Stimulated activated naive CD4-positive, alpha-beta T cell treated with Interleukin-2 at 50 U/mL for 16 hours (primary cell): ENCODE measurements around the gene PDE7B.

Source experiments
- DNase-seq: peaks from one replicate; lab custom pipeline; 2025; lab: John Stamatoyannopoulos, UW

The PDE7B gene

GRCh38 chr6:136033416-136033815 lies 181.9 kb downstream of the PDE7B start:
- DNase-seq: no peak

- DNase-seq: no peak
Measured at GRCh38 chr6:136034422-136034821, 182.9 kb downstream of the PDE7B start.

GRCh38 chr6:136035378-136036070 lies 184.0 kb downstream of the PDE7B start:
- no peak for DNase-seq

- no peak for DNase-seq
Measured at GRCh38 chr6:136036071-136036380, 184.5 kb downstream of the PDE7B start.

GRCh38 chr6:136036601-136037000 lies 185.1 kb downstream of the PDE7B start:
- DNase-seq: no peak

GRCh38 chr6:136037242-136037875 lies 185.9 kb downstream of the PDE7B start:
- no peak for DNase-seq

- DNase-seq: no peak
Measured at GRCh38 chr6:136037876-136038460, 186.5 kb downstream of the PDE7B start.

GRCh38 chr6:136038531-136038930 lies 187.0 kb downstream of the PDE7B start:
- no peak for DNase-seq

GRCh38 chr6:136039185-136039584 lies 187.7 kb downstream of the PDE7B start:
- DNase-seq: no peak

- DNase-seq: no peak
Measured at GRCh38 chr6:136050475-136050874, 199.0 kb downstream of the PDE7B start.

- no peak for DNase-seq
Measured at GRCh38 chr6:136051140-136051775, 199.8 kb downstream of the PDE7B start.

- no peak for DNase-seq
Measured at GRCh38 chr6:136052031-136052430, 200.5 kb downstream of the PDE7B start.

- DNase-seq: no peak
Measured at GRCh38 chr6:136058852-136059251, 207.4 kb downstream of the PDE7B start.

GRCh38 chr6:136059308-136059707 lies 207.8 kb downstream of the PDE7B start:
- DNase-seq: no peak

GRCh38 chr6:136060052-136060451 lies 208.6 kb downstream of the PDE7B start:
- DNase-seq: no peak

- no peak for DNase-seq
Measured at GRCh38 chr6:136060759-136061158, 209.3 kb downstream of the PDE7B start.

GRCh38 chr6:136061701-136062100 lies 210.2 kb downstream of the PDE7B start:
- DNase-seq: no peak

- DNase-seq: no peak
Measured at GRCh38 chr6:136063096-136063495, 211.6 kb downstream of the PDE7B start.

GRCh38 chr6:136066005-136066404 lies 214.5 kb downstream of the PDE7B start:
- DNase-seq: no peak

GRCh38 chr6:136067731-136068341 lies 216.3 kb downstream of the PDE7B start:
- no peak for DNase-seq

GRCh38 chr6:136069119-136069518 lies 217.6 kb downstream of the PDE7B start:
- no peak for DNase-seq

- DNase-seq: no peak
Measured at GRCh38 chr6:136070815-136071214, 219.3 kb downstream of the PDE7B start.

GRCh38 chr6:136072691-136073090 lies 221.2 kb downstream of the PDE7B start:
- DNase-seq: no peak
